NCI-H2227 (cell line): ENCODE measurements around the gene UBE2N.
A peak's percentile ranks its signal among the peaks of the same experiment; 100 is the strongest.

Experiments
- DNase-seq: peaks from one replicate; lab custom pipeline; 2025; ENCODE audit not compliant: unreplicated experiment; lab: John Stamatoyannopoulos, UW

UBE2N gene

GRCh38 chr12:93380480-93381121 lies 61.1 kb downstream of the UBE2N start:
- peak; percentile 43 for DNase-seq

GRCh38 chr12:93379981-93380361 lies 61.8 kb downstream of the UBE2N start:
- DNase-seq, result no peak

- DNase-seq, result peak; percentile 5
Measured at GRCh38 chr12:93379326-93379980, 62.3 kb downstream of the UBE2N start.

GRCh38 chr12:93378998-93379325 lies 62.8 kb downstream of the UBE2N start:
- DNase-seq, result peak; percentile 33

- DNase-seq, result peak; percentile 60
Measured at GRCh38 chr12:93378196-93378997, 63.4 kb downstream of the UBE2N start.

GRCh38 chr12:93377252-93378195 lies 64.2 kb downstream of the UBE2N start, which contains the start of gene NUDT4:
Gene NUDT4, plus strand, starts transcription at chr12:93377925. Its CDS starts 398 bp downstream, at chr12:93378323.
- peak; percentile 98 for DNase-seq

GRCh38 chr12:93376436-93377251 lies 65.1 kb downstream of the UBE2N start:
- peak; percentile 56 for DNase-seq

GRCh38 chr12:93375906-93376305 lies 65.8 kb downstream of the UBE2N start:
- no peak for DNase-seq

- no peak for DNase-seq
Measured at GRCh38 chr12:93373961-93374656, 67.6 kb downstream of the UBE2N start.

GRCh38 chr12:93370947-93371346 lies 70.8 kb downstream of the UBE2N start:
- DNase-seq, result no peak

- DNase-seq, result no peak
Measured at GRCh38 chr12:93369505-93369904, 72.2 kb downstream of the UBE2N start.

- no peak for DNase-seq
Measured at GRCh38 chr12:93368766-93369165, 73.0 kb downstream of the UBE2N start.

- no peak for DNase-seq
Measured at GRCh38 chr12:93366422-93366821, 75.3 kb downstream of the UBE2N start.

GRCh38 chr12:93365616-93366405 lies 75.9 kb downstream of the UBE2N start:
- DNase-seq, result no peak

GRCh38 chr12:93363841-93364297 lies 77.9 kb downstream of the UBE2N start:
- no peak for DNase-seq

GRCh38 chr12:93361151-93361919 lies 80.4 kb downstream of the UBE2N start:
- no peak for DNase-seq

GRCh38 chr12:93360688-93361087 lies 81.1 kb downstream of the UBE2N start:
- no peak for DNase-seq

GRCh38 chr12:93358821-93359220 lies 82.9 kb downstream of the UBE2N start:
- DNase-seq, result no peak
